ENCODE data around the gene DUOX1.
A peak's percentile ranks its signal among the peaks of the same experiment; 100 is the strongest.
"Not testable (repeated sequence)": the region's sequence is repeated elsewhere in the genome, so short reads cannot be mapped to it uniquely, and the experiment has no call there.

Gene DUOX1

DNA sequence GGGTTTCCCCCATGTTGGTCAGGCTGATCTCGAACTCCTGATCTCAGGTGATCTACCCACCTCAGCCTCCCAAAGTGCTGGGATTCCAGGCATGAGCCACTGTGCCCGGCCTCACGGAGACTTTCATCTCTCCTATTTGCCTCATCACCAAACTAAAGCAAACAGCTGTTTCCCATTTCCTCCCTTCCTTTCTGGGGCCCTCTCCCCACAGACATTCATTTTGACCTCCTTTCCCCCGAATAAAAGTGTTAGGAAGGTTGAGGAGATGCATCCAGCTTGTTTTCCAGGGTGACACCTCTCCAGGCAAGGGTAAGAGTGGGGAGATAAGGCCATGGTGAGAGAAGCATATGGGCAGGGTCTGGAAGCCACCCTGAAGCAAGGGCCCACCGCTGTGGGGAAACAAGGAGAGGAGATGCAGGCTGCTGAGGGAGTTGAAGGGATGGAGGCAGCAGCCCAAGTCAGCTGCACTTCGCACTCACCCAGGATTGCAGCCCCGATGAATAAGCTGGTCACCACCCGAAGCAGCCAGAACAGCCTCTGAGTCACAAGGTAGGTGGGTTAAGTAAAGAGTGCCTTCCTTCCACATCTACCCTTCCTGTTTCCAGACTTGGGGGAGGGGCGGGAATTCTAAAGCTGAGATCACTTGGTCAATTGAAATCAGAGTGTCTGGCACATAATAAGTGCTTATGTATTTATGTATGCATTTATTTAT lies 7.9 kb upstream of the DUOX1 start:
- H3K9me3 Mint-ChIP-seq = no peaks in the 10 kb centered on the region
- no peak for ATAC-seq (ENCODE audit: low read depth)
- H3K4me1 Mint-ChIP-seq = peaks cover 13% of the 10 kb centered on the region
- no peaks in the 10 kb centered on the region for H3K36me3 Mint-ChIP-seq
- H3K4me3 Mint-ChIP-seq = no peak overlapping the region
- H3K27me3 Mint-ChIP-seq = peaks cover 35% of the 10 kb centered on the region
- no peak for DNase-seq (ENCODE audit: low spot score in 2 of 2)
- no peak overlapping the region for H3K27ac Mint-ChIP-seq

DNA sequence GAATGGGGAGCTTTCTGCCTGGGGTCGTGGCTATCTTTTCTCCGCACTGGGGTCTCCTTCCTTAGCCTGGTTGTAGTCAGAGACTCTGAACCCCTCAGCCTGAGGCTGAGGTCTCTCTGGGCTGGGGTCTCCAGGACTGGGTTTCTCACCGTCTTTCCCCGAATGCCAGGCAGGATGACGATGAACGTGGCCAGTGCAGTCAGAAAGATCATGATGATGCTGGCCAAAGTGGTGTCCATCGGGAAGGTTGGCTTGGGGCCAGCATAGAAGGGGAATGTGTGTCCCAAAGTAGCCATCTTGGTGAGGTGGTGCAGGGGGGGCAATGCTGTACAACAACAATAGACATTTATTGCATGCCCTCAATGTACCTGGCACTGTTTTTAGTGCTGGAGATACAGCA lies 7.1 kb upstream of the DUOX1 start:
- Mint-ChIP-seq H3K9me3 (no peaks in the 10 kb centered on the region), H3K27me3 (peaks cover 31% of the 10 kb centered on the region), H3K36me3 (no peaks in the 10 kb centered on the region), H3K27ac (no peak overlapping the region), H3K4me1 (peaks cover 6% of the 10 kb centered on the region), H3K4me3 (no peak overlapping the region)
- DNase-seq (ENCODE audit: low spot score in 2 of 2) = no peak
- ATAC-seq (ENCODE audit: low read depth) = no peak

DNA sequence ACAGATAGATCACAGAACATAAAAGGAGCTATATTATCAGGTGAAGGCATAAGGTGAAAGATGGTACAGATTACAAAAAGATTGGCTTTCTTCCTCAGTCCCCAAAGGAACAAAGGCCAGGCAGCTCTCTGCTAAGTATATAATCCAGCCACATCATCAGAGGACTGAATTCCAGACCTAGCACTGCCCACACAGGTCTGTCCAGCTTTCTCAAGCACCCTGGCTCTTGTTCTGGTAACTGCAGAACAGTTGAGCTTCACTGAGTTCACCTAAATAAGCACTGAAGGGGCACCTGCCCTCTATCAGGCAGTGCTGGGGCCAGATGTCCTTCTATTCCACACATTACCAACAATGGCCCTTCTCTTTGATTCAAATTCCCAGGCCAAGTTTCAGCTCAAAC lies 6.4 kb upstream of the DUOX1 start:
- no peaks in the 10 kb centered on the region for H3K9me3 Mint-ChIP-seq
- H3K27me3 Mint-ChIP-seq = peaks cover 28% of the 10 kb centered on the region
- no peaks in the 10 kb centered on the region for H3K36me3 Mint-ChIP-seq
- H3K4me1 Mint-ChIP-seq = peaks cover 2% of the 10 kb centered on the region
- no peak for ATAC-seq (ENCODE audit: low read depth)
- no peak overlapping the region for H3K4me3 Mint-ChIP-seq
- DNase-seq (ENCODE audit: low spot score in 2 of 2) = no peak
- H3K27ac Mint-ChIP-seq = no peak overlapping the region

DNA sequence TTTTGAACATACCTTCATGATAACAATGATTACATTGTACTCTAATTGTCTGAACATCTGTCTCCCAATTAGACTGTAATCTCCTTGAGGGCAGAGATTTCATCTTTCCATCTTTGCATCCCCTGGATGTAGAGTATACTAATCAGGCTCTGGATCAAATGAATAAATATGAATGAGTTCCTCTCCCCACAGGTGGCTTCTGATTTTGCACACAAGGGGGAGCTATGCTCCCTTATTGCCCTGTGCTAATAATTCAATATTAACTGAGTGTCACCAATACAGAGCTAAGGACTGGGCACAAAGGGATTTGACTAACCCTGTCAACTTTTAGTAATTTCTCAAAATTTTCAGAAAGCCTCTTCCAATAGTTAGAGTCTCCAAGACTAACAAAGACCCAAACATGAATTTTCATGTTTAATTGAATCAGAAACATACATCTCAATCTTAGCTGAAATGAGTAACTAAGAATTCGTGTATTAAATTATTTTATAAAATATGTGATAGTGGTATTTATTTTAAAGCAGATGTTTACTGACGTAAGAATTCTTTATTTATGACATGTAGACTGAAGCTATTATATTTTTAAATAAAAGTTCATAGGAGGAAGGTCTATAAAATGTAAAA lies 3.1 kb upstream of the DUOX1 start:
- peaks cover 2% of the 10 kb centered on the region for H3K4me1 Mint-ChIP-seq
- no peaks in the 10 kb centered on the region for H3K36me3 Mint-ChIP-seq
- DNase-seq (ENCODE audit: low spot score in 2 of 2) = peak; percentile 44 to 55
- H3K27me3 Mint-ChIP-seq = peaks cover 26% of the 10 kb centered on the region
- no peak overlapping the region for H3K4me3 Mint-ChIP-seq
- H3K27ac Mint-ChIP-seq = no peak overlapping the region
- no peaks in the 10 kb centered on the region for H3K9me3 Mint-ChIP-seq
- peak; percentile 86 for ATAC-seq (ENCODE audit: low read depth)

DNA sequence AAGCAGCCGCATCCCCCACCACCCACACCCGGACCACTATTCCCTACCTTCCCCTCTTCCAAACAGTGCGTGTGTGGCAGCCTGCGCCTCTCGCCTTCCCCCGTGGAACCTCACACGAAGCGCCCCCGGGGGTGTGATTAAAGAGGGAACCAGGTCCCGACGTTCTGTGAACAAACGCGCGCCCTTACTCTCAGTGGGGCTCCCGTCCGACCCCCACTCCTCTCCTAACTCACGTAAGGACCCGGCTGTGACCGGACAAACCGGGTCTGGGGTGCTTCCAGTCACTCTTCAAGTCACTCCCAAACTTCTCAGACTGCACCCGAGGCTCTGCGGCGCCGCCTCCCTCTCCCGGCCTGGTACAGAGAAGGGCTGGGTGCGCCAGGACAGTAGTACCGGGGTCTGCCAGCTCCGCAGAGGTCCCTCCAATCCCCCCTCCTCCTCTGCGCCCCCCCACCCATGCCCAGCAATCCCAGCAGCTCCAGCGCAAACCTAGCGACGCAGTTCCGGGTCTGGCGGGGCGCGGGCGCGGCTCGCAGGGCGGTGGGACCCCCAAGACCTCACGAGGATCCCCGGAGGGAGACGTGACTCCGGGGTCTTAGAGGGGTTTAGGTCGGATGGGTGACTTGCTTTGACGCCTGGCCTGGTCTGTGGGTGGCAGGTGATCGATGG lies 689 bp upstream of the DUOX1 start:
- Mint-ChIP-seq H3K27ac (no peak overlapping the region), H3K36me3 (no peaks in the 10 kb centered on the region), H3K4me1 (peaks cover 3% of the 10 kb centered on the region), H3K9me3 (no peaks in the 10 kb centered on the region), H3K27me3 (peaks cover 28% of the 10 kb centered on the region), H3K4me3 (peak overlapping the region; percentile 18)
- ATAC-seq (ENCODE audit: low read depth) (no peak), DNase-seq (ENCODE audit: low spot score in 2 of 2) (no peak)

DNA sequence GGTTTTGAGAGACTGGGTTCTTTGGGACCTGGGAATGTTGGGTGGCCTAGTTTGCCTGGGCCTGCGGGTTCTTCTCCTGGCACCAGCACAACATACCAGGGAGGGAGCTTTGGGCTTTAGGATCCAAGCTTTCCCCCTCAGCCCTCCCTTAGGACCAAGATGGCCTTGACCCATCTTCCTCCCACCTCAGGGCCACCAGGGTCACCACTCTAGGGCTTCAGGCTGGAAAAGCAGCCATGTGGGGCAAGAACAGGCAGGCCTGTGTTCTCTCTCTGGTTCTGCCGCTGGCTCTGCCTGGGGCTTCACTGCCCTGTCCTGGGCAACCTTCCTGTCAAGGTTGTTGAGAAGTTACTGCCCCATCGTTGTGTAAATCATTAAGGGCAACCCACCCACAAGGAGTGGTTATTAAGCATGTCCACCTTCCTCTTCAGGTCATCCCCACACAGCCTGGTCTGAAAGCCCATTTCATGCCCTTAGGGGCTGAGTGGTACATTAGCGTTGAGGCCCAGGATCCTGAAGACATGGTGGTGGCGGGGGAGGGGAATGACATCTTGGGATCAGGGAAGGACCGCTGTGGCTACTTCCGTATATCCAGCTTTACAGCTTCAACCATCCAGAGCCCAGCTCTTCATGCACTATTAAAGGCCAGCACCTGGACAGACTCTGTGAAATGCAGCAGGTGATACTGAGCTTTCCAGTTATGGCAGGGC lies 652 bp downstream of the DUOX1 start:
- peaks cover 29% of the 10 kb centered on the region for H3K27me3 Mint-ChIP-seq
- peak overlapping the region; percentile 30 for H3K4me3 Mint-ChIP-seq
- no peaks in the 10 kb centered on the region for H3K36me3 Mint-ChIP-seq
- H3K27ac Mint-ChIP-seq = no peak overlapping the region
- DNase-seq (ENCODE audit: low spot score in 2 of 2) (no peak), ATAC-seq (ENCODE audit: low read depth) (no peak)
- H3K4me1 Mint-ChIP-seq = peaks cover 10% of the 10 kb centered on the region
- H3K9me3 Mint-ChIP-seq = no peaks in the 10 kb centered on the region

DNA sequence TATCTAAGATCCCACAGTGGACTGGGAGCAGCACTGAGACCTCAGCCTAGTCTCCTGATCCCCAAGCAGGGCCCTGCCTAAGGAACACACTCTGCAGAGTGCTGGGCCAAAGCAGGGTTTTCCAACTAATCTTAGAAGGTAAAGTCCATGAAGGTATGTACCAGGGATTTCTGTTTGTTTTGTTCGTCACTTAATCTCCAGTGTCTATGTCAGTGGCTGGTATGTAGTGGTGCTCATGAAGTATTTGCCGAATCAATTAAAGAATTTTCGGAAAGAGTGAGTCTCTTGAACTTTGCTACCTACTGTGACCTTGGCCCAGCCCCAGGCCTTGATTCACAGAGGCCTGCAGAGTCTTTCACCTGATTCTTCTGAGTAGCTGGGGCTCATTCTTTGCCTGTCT lies 1.7 kb downstream of the DUOX1 start:
- no peak overlapping the region for H3K4me3 Mint-ChIP-seq

DNA sequence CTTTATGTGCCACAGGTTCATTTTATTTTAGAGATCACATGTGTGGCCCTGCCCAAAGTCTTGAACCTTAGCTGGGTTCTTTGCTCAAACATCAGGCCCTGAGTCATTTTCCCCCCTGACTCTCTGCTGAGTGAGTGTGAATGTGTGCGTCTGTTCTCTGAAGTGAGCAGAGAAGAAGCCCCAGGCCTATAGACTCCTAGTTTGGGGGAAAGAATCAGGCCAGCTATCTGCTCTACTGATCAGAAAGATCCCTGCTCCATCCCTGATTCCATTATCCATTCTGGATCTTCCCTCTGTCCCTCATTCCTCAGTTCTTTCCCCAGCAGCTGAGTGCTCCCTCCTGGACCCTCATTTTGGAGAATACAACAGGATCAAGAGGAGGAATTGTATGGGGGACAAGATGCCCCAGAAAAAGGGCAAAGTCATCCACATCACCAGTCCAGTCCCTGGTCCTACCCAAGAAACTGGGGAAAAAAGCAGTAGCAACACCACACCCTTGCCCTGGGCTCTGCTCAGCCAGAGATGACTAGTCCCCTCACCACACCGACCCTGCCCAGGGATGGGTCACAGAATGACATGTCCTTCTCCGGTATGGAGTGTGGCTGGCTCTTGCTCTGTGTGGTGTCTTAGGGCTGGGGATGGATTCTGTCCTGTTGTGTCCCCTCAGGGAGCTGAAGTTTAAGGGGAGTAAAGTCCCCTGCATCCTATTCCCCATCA lies 3.2 kb downstream of the DUOX1 start:
- Mint-ChIP-seq H3K27me3 (peaks cover 25% of the 10 kb centered on the region), H3K4me1 (peaks cover 10% of the 10 kb centered on the region), H3K36me3 (no peaks in the 10 kb centered on the region), H3K27ac (no peak overlapping the region), H3K9me3 (no peaks in the 10 kb centered on the region), H3K4me3 (no peak overlapping the region)
- DNase-seq (ENCODE audit: low spot score in 2 of 2) (no peak), ATAC-seq (ENCODE audit: low read depth) (no peak)

More for the DNA sequence above, 1.7 kb downstream of the DUOX1 start:
- no peak overlapping the region for H3K27ac Mint-ChIP-seq
- DNase-seq (ENCODE audit: low spot score in 2 of 2) = no peak
- H3K4me1 Mint-ChIP-seq = peaks cover 10% of the 10 kb centered on the region
- no peaks in the 10 kb centered on the region for H3K9me3 Mint-ChIP-seq
- ATAC-seq (ENCODE audit: low read depth) = no peak
- peaks cover 27% of the 10 kb centered on the region for H3K27me3 Mint-ChIP-seq
- no peaks in the 10 kb centered on the region for H3K36me3 Mint-ChIP-seq

DNA sequence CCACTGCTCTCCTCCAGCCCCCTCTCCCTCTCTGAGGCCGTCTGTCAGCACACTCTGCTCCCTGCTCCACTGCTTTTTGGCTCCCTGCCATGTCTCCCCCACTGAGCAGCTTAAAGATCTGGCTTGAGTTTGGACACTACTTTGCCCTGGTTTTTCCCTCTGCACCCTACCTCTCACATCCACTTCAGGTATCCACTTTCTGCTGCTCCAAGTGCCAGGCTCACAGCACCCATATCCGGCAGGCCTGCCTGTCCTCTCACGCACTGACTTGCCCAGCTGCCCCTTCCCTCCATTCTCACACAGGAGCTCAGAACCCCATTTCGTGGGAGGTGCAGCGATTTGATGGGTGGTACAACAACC lies 3.7 kb downstream of the DUOX1 start:
- ATAC-seq (ENCODE audit: low read depth) (no peak), DNase-seq (ENCODE audit: low spot score in 2 of 2) (no peak)
- H3K4me1 Mint-ChIP-seq = peaks cover 8% of the 10 kb centered on the region
- no peak overlapping the region for H3K27ac Mint-ChIP-seq
- H3K27me3 Mint-ChIP-seq = peaks cover 23% of the 10 kb centered on the region
- no peaks in the 10 kb centered on the region for H3K9me3 Mint-ChIP-seq
- H3K4me3 Mint-ChIP-seq = no peak overlapping the region
- no peaks in the 10 kb centered on the region for H3K36me3 Mint-ChIP-seq

DNA sequence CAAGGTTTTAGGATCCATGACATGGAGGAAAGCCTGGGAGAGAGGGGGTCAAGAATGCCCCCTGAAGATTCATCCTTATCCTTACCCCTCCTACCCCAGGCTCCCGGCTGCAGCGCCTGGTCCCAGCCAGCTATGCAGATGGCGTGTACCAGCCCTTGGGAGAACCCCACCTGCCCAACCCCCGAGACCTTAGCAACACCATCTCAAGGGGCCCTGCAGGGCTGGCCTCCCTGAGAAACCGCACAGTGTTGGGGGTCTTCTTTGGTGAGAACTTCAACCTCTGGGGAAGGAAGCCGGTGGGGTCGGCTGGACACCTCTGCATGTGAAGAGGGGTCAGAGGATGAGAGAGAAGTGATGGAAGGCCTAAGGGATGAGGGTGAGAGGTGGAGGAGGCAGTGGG lies 4.3 kb downstream of the DUOX1 start:
- H3K36me3 Mint-ChIP-seq = no peaks in the 10 kb centered on the region
- DNase-seq (ENCODE audit: low spot score in 2 of 2) (no peak), ATAC-seq (ENCODE audit: low read depth) (no peak)
- peaks cover 8% of the 10 kb centered on the region for H3K4me1 Mint-ChIP-seq
- H3K27me3 Mint-ChIP-seq = peaks cover 21% of the 10 kb centered on the region
- H3K27ac Mint-ChIP-seq = no peak overlapping the region
- no peaks in the 10 kb centered on the region for H3K9me3 Mint-ChIP-seq
- peak overlapping the region; percentile 65 for H3K4me3 Mint-ChIP-seq

DNA sequence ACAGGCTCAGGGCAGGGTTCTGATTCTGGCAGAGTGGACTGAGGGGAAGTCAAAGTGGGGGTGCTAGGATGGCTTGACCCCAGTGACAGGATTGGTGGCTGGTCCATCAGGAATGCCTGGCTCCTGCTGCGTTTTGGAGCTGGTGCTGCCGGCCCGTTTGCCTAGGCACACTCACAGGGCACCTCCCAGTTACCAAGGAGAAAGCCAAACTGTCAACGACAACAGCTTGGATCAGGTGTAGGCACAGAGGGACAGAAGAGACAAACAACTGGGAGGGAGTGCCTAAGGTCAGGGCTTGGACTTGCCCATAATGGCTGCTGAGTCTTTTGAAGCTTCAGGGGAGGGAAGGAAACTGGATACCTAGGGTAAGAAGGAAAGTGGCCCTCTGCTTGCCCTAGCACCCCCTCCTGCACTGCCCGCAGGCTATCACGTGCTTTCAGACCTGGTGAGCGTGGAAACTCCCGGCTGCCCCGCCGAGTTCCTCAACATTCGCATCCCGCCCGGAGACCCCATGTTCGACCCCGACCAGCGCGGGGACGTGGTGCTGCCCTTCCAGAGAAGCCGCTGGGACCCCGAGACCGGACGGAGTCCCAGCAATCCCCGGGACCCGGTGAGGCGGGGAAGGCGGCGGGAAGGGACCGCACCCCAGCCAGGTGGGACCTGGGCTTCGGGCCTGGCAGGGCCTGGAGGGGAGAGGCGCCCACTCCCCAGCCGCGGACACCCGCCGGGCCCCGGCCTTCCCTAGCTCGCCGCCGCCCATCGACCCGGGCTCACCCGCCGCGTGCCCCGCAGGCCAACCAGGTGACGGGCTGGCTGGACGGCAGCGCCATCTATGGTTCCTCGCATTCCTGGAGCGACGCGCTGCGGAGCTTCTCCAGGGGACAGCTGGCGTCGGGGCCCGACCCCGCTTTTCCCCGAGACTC lies 5.1 kb downstream of the DUOX1 start:
- Mint-ChIP-seq H3K27me3 (peaks cover 20% of the 10 kb centered on the region), H3K9me3 (no peaks in the 10 kb centered on the region), H3K4me1 (peaks cover 8% of the 10 kb centered on the region), H3K36me3 (no peaks in the 10 kb centered on the region), H3K4me3 (peak overlapping the region; percentile 65), H3K27ac (peak overlapping the region; percentile 25)
- DNase-seq (ENCODE audit: low spot score in 2 of 2) (no peak), ATAC-seq (ENCODE audit: low read depth) (peak; percentile 63)

DNA sequence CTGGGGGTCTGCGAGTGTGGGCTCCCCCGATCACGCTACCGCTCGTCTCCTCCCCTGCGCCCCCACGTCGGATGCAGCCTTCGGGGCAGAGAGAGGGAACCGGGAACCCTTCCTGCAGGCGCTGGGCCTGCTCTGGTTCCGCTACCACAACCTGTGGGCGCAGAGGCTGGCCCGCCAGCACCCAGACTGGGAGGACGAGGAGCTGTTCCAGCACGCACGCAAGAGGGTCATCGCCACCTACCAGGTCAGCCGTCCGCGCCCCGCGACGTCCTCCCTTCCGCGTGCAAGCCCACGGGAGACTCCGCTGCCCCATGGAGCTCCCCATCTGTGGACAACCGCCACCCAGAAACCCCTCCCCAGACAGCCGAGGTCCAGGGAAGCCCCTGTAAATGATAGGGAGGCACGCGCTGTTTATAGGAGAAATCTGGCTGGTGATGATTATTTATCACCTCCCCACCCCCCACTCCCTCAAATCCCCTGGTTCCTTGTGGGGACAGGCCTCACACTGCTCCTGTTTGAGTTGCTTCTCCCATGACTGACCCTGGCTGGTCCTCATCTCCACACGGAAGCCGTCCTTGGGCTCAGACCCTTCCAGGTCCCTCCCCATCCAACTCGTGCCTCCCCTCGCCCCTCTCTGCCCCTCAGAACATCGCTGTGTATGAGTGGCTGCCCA lies 6.0 kb downstream of the DUOX1 start:
- H3K4me1 Mint-ChIP-seq; H3K36me3 Mint-ChIP-seq; H3K27ac Mint-ChIP-seq; ATAC-seq (ENCODE audit: low read depth); H3K9me3 Mint-ChIP-seq; DNase-seq (ENCODE audit: low spot score in 2 of 2): not testable (repeated sequence)
- peak overlapping the region; percentile 56 for H3K4me3 Mint-ChIP-seq
- peaks cover 17% of the 10 kb centered on the region for H3K27me3 Mint-ChIP-seq
